Neural progenitor cell (in vitro differentiated cells): ENCODE data around the gene NOP10.

Source experiments
- CTCF ChIP-seq: fragments of 200-600 bp; sonication (generic); IDR thresholded peaks from 2 replicates; pipeline ENCODE4 v1.5.1; 2017; ENCODE audit warnings: antibody characterized with exemption, mild to moderate bottlenecking
- EZH2 ChIP-seq: fragments of 200-600 bp; sonication (generic); IDR thresholded peaks from 2 replicates; pipeline ENCODE4 v1.6.1; 2017; ENCODE audit warnings: antibody characterized with exemption, mild to moderate bottlenecking, moderate library complexity

GRCh38 chr15:34336231-34336990 lies 6.5 kb downstream of the NOP10 start:
- no peak for TF ChIP-seq CTCF
- TF ChIP-seq EZH2: no peak
